ENCODE measurements around the gene TRMT1L.

GRCh38 chr1:185105121-185105520 is 51.6 kb downstream of the TRMT1L start:
- no peak for TF ChIP-seq CTCF (IDR thresholded peaks at IDR 0.05 in 2 of 3, conservative IDR thresholded peaks at IDR 0.05 in 1 of 3; ENCODE audit: control insufficient read depth in 2 of 3, extremely low read depth in 1 of 3, insufficient read depth in 1 of 3, low read depth in 3 of 3, low read length in 3 of 3)
- no peak for TF ChIP-seq EZH2 (IDR thresholded peaks at IDR 0.05; ENCODE audit: borderline replicate concordance, control insufficient read depth, low read depth, low read length)
- TF ChIP-seq POLR2AphosphoS5 (IDR thresholded peaks at IDR 0.05; ENCODE audit: low read length): no peak
